NCI-H345 treated with DMSO at 0.1 percent for 48 hours (cell line): ENCODE results near the gene APOBEC3G.
"Not testable (repeated sequence)": the region's sequence is repeated elsewhere in the genome, so short reads cannot be mapped to it uniquely, and the experiment has no call there.

ENCODE experiments used
- DNase-seq: peaks from one replicate; lab custom pipeline; 2025; ENCODE audit not compliant: unreplicated experiment; lab: John Stamatoyannopoulos, UW

The APOBEC3G gene

DNA sequence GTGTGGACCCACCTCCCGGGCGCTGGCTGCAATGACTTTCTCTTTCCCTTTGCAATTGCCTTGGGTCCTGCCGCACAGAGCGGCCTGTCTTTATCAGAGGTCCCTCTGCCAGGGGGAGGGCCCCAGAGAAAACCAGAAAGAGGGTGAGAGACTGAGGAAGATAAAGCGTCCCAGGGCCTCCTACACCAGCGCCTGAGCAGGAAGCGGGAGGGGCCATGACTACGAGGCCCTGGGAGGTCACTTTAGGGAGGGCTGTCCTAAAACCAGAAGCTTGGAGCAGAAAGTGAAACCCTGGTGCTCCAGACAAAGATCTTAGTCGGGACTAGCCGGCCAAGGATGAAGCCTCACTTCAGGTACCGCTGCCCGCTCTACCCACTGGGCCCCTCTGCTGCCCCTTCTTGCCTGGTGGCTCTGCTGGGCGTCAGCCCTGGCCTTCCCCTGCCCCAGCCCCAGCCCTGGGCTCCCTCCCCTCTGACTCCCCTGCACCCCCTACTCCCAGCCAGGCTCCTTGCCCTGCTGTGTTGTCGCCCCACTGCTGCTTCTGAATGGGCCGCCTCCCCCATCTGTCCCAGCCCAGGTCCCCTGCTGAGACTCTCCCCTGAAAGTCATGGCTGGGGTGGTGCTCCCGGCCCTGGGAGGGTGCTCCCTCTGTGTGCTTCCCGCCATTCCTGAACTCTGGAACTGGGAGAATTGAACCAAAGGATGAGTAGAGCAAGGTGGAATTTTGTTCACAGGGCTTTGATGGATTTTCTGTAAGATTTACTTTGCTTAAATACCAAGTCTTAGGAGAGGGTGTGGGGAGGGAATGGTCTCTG lies at the start of gene APOBEC3G:
APOBEC3G (plus strand) TSS at position 250 of the 815 bp plus-strand sequence; CDS start at position 337, 87 bp downstream.
- not testable (repeated sequence) for DNase-seq

DNA sequence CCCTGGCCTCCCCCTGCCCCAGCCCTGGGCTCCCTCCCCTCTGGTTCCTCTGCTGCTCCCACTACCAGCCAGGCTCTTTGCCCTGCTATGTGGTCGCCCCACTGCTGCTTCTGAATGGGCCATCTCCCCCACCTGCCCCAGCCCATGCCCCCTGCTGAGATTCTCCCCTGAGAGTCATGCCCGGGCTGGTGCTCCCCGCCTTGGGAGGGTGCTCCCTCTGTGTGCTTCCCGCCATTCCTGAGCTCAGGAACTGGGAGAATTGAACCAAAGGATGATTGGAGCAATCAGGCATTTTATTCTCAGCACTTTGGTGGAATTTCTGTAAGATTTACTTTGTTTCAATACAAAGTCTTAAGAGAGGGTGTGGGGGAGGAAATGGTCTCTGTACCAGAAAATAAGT lies 49.4 kb upstream of the APOBEC3G start:
- no peak for DNase-seq

DNA sequence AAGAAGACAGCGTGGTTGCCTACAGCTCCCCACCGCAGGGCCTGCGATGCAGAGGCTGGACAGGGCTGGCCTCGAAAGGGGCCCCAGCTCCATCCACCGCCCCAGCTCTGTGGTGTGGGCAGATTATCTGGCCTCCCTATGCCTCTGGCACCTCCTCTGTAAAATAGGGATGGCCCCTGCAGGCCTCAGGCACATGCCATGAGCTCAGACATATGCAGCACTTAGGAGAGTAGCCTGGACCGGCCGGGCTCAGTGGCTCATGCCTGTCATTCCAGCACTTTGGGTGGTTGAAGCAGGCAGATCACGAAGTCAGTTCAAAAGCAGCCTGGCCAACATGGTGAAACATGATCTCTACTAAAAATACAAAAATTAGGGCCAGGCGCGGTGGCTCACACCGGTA lies 48.8 kb upstream of the APOBEC3G start:
- no peak for DNase-seq

DNA sequence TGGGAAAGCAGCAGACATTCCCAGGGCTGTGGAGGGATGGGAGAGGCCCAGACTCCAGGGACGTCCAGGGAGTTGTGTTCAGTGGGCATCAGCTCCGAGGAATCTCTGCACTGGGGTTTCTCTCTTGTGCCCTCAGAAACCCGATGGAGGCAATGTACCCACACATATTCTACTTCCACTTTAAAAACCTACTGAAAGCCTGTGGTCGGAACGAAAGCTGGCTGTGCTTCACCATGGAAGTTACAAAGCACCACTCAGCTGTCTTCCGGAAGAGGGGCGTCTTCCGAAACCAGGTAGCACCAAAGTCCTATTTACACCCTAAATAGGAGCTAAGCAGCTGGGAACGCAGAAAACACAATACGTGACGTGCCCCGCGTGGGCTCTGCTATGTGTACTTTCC lies 47.8 kb upstream of the APOBEC3G start:
- no peak for DNase-seq

DNA sequence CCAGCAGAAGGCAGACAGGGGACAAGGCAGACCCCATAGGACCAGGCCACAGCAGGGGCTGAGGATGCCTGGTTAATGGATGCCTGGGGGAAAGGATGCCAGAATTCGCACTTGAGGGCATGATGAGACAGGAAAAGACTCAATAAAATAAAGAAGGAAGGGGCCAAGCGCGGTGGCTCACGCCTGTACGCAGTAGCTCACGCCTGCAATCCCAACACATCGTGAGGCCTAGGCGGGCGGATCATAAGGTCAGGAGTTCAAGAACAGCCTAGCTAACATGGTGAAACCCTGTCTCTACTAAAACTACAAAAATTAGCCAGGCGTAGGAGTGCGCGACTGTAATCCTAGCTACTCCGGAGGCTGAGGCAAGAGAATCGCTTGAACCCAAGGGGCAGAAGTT lies 46.4 kb upstream of the APOBEC3G start:
- no peak for DNase-seq

DNA sequence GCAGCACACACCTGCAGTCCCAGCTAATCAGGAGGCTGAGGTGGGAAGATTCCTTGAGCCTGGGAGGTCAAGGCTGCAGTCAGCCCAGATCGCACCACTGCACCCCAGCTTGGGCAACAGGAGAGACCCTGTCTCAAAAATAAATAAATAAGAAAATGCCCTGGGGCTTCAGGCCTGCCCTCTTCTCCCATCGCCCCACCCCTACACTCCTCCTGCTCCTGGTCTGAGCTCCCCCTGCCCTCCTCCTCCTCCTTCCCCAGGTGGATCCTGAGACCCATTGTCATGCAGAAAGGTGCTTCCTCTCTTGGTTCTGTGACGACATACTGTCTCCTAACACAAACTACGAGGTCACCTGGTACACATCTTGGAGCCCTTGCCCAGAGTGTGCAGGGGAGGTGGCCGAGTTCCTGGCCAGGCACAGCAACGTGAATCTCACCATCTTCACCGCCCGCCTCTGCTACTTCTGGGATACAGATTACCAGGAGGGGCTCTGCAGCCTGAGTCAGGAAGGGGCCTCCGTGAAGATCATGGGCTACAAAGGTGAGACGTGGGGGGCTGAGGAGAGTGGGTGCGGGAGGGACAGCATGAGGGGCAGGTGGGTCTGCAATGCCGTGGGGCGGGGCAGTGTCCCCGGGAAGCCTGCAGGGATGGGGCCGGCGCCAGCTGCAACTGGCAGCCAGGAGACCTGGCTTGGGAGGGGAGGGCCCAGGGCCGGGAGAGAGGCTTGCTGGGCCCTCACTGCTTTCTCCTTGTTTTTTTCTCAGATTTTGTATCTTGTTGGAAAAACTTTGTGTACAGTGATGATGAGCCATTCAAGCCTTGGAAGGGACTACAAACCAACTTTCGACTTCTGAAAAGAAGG lies 45.4 kb upstream of the APOBEC3G start:
- DNase-seq, result not testable (repeated sequence)

DNA sequence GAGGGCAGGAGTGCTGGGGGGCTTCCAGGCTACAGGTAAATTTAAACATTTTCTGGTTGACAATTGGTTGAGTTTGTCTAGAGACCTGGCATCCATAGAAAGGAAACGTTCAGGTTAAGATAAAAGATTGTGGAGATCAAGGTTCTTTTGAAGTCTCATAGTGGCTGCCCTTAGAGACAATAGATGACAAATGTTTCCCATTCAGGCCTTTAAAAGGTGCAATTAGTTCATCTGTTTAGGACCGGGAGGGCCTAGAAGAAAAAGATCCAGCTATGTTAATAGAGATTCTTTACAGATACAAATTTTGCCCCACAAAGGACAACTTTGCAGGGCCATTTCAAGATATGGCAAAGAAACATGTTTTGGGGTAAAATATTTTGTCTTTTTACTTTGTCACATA lies 40.0 kb upstream of the APOBEC3G start:
- DNase-seq, result not testable (repeated sequence)

DNA sequence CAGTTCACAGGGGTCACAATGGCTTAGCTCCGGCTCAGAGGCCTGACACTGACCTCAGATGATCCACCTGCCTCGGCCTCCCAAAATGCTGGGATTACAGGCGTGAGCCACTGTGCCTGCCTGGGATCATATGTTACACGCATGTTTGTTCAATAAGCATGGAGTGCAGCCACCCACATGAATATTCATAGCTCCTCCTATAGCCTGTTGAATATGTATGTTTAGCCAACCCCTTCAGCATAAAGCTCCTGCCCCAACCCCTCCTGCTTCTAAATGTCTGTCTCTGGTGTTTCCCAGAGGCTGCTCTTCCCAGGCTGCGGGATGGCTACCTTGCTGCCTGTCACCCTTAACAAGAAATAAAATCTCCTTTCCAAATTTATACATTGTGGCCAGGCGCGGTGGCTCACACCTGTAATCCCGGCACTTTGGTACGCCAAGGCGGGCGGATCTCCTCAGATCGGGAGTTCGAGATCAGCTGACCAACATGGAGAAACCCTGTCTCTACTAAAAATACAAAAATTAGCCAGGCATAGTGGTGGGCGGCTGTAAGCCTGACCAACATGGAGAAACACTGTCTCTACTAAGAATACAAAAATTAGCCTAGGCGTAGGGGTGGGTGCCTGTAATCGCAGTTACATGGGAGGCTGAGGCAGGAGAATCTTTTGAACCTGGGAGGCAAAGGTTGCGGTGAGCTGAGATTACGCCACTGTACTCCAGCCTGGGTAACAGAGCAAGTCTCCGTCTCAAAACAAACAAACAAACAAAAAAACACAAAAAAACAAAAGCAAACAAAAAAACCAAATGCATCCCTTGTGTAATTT lies 37.6 kb upstream of the APOBEC3G start:
- no peak for DNase-seq

DNA sequence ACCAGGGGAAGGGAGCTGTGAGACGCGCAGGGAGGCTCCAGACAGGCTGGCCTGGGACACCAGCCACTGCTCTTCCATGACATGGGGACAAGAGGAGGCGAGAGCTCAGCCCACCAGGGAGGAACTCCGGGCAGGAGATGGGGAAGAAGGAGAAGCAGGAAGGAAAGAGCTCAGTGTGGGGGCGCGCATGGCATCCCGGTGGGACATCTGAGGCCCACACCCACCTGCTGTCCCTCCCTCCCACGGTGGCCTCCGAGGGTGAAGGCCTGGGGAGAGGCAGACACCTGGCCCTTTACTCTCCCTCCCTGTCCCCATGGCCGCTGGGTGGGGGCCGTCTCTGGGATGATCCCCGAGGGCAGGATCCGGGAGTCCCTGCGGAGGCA lies 36.9 kb upstream of the APOBEC3G start:
- not testable (repeated sequence) for DNase-seq

DNA sequence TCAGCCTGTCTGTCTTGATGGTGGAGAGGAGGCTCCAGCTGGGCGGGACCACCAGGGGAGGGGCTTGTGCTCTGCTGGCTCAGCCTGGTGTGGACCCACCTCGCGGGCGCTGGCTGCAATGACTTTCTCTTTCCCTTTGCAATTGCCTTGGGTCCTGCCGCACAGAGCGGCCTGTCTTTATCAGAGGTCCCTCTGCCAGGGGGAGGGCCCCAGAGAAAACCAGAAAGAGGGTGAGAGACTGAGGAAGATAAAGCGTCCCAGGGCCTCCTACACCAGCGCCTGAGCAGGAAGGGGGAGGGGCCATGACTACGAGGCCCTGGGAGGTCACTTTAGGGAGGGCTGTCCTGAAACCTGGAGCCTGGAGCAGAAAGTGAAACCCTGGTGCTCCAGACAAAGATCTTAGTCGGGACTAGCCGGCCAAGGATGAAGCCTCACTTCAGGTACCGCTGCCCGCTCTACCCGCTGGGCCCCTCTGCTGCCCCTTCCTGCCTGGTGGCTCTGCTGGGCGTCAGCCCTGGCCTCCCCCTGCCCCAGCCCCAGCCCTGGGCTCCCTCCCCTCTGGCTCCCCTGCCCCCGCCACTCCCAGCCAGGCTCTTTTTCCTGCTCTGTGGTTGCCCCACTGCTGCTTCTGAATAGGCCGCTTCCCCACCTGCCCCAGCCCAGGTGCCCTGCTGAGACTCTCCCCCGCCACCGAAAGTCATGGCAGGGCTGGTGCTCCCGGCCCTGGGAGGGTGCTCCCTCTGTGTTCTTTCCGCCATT lies 36.4 kb upstream of the APOBEC3G start, which contains the start of gene APOBEC3F:
APOBEC3F (plus strand) TSS at position 327 of the 759 bp plus-strand sequence; CDS start at position 424, 97 bp downstream.
- not testable (repeated sequence) for DNase-seq

DNA sequence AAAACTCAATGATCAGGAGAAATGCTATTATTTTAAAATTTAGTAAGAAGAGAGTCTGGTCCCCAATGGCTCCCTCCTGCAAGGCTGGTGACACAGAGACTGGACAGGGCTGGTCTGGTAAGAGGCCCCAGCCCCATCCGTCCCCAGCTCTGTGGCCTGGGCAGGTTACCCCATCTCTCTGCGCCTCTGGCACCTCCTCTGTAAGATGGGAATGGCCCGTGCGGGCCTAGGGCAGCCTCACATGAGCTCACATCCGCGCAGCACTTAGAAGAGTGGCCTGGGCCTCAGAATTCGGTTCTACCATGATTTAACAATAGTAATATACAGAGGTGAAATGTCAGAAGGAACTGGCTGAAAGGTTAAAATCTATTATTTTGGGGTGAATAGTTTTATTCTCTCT lies 35.2 kb upstream of the APOBEC3G start:
- DNase-seq, result no peak

DNA sequence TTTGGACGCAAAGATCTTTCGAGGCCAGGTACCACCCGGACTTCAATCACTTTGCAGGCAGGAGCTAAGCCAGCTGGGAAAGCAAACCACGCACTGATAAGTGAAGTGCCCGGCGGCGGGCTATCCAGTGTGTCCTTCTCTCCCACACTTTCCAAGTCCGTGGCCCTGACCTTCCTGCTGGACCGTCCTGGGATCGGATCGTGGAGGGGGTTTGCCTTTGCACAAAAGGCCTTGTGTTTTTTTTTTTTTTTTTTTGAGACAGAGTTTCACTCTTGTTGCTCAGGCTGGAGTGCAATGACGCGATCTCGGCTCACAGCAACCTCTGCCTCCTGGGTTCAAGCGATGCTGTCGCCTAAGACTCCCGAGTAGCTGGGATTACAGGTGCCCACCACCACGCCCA lies 34.0 kb upstream of the APOBEC3G start:
- DNase-seq, result not testable (repeated sequence)

DNA sequence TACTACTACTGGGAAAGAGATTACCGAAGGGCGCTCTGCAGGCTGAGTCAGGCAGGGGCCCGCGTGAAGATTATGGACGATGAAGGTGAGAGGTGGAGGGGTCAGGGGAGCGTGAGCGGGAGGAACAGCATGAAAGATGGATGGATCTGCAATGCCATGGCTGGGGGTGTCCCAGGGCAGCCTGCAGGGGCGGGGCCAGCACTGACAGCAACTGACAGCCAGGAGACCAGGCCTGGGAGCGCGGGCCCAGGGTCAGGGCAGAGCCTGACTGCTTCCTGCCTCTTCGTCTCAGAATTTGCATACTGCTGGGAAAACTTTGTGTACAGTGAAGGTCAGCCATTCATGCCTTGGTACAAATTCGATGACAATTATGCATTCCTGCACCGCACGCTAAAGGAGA lies 31.9 kb upstream of the APOBEC3G start:
- DNase-seq, result not testable (repeated sequence)

DNA sequence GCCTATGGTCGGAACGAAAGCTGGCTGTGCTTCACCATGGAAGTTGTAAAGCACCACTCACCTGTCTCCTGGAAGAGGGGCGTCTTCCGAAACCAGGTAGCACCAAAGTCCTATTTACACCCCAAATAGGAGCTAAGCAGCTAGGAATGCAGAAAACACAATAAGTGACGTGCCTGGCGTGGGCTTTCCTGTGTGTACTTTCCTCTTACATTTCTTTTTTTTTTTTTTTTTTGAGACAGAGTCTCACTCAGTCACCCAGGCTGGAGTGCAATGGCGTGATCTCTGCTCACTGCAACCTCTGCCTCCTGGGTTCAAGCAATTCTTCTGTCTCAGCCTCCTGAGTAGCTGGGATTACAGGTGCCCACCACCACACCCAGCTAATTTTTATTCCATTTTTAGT lies 27.6 kb upstream of the APOBEC3G start:
- not testable (repeated sequence) for DNase-seq

DNA sequence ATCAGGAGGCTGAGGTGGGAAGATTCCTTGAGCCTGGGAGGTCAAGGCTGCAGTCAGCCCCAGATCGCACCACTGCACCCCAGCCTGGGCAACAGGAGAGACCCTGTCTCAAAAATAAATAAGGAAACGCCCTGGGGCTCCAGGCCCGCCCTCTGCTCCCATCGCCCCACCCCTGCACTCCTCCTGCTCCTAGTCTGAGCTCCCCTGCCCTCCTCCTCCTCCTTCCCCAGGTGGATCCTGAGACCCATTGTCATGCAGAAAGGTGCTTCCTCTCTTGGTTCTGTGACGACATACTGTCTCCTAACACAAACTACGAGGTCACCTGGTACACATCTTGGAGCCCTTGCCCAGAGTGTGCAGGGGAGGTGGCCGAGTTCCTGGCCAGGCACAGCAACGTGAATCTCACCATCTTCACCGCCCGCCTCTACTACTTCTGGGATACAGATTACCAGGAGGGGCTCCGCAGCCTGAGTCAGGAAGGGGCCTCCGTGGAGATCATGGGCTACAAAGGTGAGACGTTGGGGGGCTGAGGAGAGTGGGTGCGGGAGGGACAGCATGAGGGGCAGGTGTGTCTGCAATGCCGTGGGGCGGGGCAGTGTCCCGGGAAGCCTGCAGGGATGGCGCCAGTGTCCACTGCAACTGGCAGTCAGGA lies 25.1 kb upstream of the APOBEC3G start:
- DNase-seq, result not testable (repeated sequence)

DNA sequence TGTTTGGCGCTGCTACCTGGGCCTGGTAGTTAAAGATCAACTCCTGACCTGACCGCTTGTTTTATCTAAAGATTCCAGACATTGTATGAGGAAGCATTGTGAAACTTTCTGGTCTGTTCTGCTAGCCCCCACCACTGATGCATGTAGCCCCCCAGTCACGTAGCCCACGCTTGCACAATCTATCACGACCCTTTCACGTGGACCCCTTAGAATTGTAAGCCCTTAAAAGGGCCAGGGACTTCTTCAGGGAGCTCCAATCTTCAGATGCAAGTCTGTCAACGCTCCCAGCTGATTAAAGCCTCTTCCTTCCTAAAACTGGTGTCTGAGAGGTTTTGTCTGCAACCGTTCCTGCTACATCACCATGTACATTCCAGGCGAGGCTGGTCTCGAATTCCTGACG lies 21.4 kb upstream of the APOBEC3G start:
- no peak for DNase-seq

DNA sequence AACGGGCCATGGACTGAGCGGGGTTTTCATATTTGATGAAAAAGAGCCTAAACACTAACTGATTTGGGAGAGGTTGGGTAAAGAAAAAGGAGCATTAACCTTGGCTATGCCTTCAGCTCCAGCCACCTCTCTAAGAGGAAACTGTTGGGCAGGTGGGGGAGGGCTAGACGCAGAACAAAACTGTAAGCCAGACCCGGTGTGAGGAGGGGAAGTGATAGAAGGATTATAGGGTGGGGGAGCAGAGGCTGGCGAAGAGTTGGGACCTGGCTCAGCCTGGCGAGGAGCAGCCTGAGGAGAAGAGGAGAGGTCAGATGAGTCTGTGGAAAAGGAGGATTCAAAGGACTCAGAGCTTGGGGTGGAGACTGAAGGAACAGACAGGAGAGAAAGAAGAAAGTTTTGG lies 15.8 kb upstream of the APOBEC3G start:
- DNase-seq, result not testable (repeated sequence)

DNA sequence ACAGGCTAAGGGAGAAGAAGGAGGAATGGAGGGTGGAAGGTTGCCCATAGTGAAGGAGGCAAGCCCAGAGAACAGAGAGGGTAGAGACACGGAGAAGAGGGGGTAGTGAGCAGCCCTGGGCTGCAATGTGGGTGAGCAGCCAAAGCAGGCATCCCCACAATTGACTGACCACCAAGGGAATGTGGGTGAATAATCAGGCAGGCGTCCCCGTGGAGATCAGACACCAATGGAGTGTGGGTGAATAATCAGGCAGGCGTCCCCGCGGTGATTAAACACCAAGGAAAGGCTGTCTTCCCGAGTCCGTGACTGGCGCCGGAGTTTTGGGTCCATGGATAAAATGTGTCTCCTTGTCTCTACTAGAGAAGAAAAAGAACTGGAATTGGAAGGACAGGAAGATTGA lies 15.1 kb upstream of the APOBEC3G start:
- DNase-seq, result not testable (repeated sequence)

DNA sequence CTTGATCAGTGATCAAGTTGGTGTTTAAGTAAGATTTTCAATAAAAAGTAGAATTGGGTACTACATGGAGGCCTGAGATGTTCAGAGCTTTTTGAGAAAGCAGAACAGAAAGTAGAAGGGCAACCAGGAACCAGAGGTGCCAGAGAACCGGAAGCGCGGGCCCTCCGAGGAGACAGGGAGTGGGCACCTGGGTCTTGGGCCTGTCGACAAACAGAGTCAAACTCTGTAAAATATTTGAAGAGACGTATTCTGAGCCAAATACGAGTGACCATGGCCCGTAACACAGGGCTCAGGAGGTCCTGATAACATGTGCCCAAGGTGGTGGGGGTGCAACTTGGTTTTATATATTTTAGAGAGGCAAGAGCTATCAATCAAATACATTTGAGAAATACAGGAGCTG lies 13.2 kb upstream of the APOBEC3G start:
- DNase-seq, result not testable (repeated sequence)
